Ascending aorta (tissue), 2 donors: Measurements from ENCODE around the gene SAPCD2. TPM values are rescaled to one million over a fixed set of nuclear protein-coding genes. Genes with fewer than 3 reads are reported as not detected.

Experiments used
- DNase-seq, 2 donors: peaks; one replicate each; pipeline ENCODE4 v3.0.0-alpha.2; 2019; ENCODE audit warnings: low spot score in 2 of 2
- H3K27ac ChIP-seq, 2 donors: fragments of 200-600 bp; sonication (generic); one replicate each; pipeline ENCODE4 v1.5.1; 2016 to 2017; ENCODE audit warnings: mild to moderate bottlenecking in 1 of 2
- H3K27me3 ChIP-seq: fragments of 200-600 bp; sonication (generic); one replicate; pipeline ENCODE4 v1.5.1; 2017
- H3K36me3 ChIP-seq, 2 donors: fragments of 200-600 bp; sonication (generic); one replicate each; pipeline ENCODE4 v1.5.1; 2016
- H3K4me1 ChIP-seq, 2 donors: fragments of 200-600 bp; sonication (generic); one replicate each; pipeline ENCODE4 v1.5.1; 2016 to 2017; ENCODE audit warnings: mild to moderate bottlenecking in 1 of 2
- H3K4me3 ChIP-seq, 2 donors: fragments of 200-600 bp; sonication (generic); one replicate each; pipeline ENCODE4 v1.5.1; 2016 to 2017; ENCODE audit warnings: mild to moderate bottlenecking in 1 of 2
- H3K9me3 ChIP-seq, 2 donors: fragments of 200-600 bp; sonication (generic); one replicate each; pipeline ENCODE4 v1.5.1; 2016
- intact Hi-C: fragments of 100-400 bp; cut with DNase I; formaldehyde crosslinking; loops from one replicate; pipeline ENCODE4 v1.15.1; 2023
- total RNA-seq: library from RNA; depleted of rRNA; stranded (reverse); fragments of >200 nt; gene quantifications from one replicate; pipeline ENCODE4 v1.1.0, GENCODE V29; 2016
- TF ChIP-seq, protein P1 (sequence below), 3 experiments: fragments of 200-600 bp in 2 of 3; fragments of 450-650 bp in 1 of 3; sonication (generic) in 2 of 3; IDR thresholded peaks; one replicate each; pipeline ENCODE4 v1.5.1; 2016 to 2019; ENCODE audit warnings: antibody characterized with exemption in 3 of 3, mild to moderate bottlenecking in 1 of 3, moderate library complexity in 1 of 3

The SAPCD2 gene
- total RNA-seq, 1 donor from 2014 or later, result 8.7 TPM

DNA sequence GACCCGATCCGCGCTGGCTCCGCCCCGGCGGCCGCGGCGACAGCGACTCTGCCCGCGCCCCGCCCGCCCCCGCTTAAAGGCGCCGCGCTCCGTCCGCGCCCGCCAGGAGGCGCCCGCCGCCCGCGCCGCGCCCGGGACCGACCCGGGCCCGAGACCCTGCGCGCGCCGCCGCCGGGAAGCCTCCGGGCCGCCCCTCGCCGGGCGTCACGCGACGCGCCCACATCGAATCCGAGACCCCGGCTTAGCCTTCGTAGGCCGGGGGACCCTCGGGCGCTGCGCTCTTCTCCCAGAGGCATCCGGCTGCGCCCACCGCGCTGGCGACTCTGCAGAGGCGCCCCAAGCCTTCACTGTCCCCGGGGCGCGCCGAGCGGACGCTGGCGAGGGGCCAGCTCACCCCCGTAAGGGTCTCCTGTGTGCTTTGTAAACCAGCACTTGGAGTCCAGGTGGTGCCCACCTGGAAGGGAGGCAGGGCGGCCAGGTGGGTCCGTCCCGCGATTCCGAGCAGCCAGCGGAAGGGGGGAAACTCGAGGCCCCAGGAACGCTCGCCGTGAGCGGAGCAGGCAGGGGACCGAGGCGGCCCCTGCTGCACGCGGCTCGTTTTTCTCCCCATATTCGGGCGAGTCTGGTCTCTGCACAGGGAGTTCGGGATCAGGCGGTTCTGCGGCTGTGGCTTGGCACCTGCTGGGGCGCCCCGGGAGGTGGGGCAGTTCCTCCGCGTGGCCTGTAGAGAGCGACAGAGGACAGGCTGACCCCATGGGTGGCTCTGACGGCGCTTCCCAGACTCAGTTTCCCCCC lies 41.9 kb downstream of the SAPCD2 start:
- peak overlapping the region in 1 of 2 donors; percentile 62 for H3K27ac ChIP-seq
- TF ChIP-seq, protein P1, sequence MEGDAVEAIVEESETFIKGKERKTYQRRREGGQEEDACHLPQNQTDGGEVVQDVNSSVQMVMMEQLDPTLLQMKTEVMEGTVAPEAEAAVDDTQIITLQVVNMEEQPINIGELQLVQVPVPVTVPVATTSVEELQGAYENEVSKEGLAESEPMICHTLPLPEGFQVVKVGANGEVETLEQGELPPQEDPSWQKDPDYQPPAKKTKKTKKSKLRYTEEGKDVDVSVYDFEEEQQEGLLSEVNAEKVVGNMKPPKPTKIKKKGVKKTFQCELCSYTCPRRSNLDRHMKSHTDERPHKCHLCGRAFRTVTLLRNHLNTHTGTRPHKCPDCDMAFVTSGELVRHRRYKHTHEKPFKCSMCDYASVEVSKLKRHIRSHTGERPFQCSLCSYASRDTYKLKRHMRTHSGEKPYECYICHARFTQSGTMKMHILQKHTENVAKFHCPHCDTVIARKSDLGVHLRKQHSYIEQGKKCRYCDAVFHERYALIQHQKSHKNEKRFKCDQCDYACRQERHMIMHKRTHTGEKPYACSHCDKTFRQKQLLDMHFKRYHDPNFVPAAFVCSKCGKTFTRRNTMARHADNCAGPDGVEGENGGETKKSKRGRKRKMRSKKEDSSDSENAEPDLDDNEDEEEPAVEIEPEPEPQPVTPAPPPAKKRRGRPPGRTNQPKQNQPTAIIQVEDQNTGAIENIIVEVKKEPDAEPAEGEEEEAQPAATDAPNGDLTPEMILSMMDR (IDR thresholded peaks at IDR 0.05), result peak in 2 of 3 experiments; percentile 25 to 31
- H3K4me1 ChIP-seq, result peaks cover 17% of the 10 kb centered on the region in 2 donors
- no peak for DNase-seq
- H3K4me3 ChIP-seq, result peak overlapping the region; percentile 71 to 94
- intact Hi-C loops, result loop anchor here (1.0 to 2.0 kb wide), 4 partner anchors 36 to 238 kb away; partner anchors contain the start of genes PAXX, PHPT1 and TMEM141
- no peaks in the 10 kb centered on the region for H3K27me3 ChIP-seq
- H3K36me3 ChIP-seq, result no peaks in the 10 kb centered on the region
- no peaks in the 10 kb centered on the region for H3K9me3 ChIP-seq

DNA sequence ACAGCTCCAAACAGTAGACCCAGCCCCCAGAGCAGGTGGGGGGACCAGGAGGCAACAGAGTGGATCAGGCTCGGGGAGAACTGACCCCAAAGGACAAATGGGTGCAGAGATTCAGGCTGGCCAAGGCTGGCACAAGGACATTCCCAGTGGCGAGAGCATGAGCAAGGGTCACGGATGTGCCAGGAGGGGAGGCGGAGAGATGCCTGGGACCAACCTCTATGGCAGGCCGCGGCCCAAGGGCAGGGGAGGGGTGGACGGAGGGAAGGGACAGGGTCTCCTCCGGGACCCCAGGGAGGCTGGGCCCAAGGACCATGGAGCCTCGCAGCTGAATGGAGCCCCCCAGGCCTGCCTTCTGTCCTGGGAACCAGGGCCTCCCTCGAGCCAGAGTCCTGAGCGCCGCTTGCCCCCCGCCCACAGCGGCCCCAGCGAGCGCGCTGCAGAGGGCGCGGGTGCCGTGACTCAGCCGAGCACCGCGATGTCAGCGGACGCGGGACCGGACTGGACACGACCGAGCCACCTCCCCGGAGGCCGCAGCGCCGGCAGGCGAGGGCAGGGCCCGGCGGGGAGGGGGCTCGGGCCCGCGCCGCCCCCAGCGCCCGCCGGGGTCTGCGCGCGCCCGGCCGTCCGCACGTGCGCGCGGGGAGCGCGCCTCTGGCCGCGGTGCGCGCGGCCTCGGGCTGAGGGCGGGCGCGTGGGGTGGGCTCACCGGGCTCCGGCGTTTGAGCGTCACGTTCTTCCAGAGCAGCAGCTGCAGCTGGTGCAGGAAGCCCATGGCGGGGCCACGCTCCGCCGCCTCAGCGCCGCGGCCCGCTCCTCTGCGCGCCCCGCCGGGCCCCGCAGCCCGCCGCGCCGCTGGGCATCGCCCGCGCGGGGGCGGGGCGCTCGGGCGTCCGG lies 42.7 kb downstream of the SAPCD2 start, which contains the start of gene ABCA2:
Gene ABCA2 (minus strand): TSS at position 869 of the 894 bp plus-strand sequence. CDS start 97 bp downstream, at position 772.
- TF ChIP-seq, protein P1 (IDR thresholded peaks at IDR 0.05), result no peak
- intact Hi-C loops, result loop anchor here (1.0 to 2.0 kb wide), 4 partner anchors 35 to 237 kb away; partner anchors contain the start of genes PAXX, PHPT1 and TMEM141
- H3K27me3 ChIP-seq, result no peaks in the 10 kb centered on the region
- no peaks in the 10 kb centered on the region for H3K36me3 ChIP-seq
- H3K4me3 ChIP-seq, result peak within 1 kb of the TSS; percentile 71 to 94
- no peak for DNase-seq
- peak within 1 kb of the TSS; percentile 53 to 62 for H3K27ac ChIP-seq
- peaks cover 17% of the 10 kb centered on the region in 2 donors for H3K4me1 ChIP-seq
- no peaks in the 10 kb centered on the region for H3K9me3 ChIP-seq

DNA sequence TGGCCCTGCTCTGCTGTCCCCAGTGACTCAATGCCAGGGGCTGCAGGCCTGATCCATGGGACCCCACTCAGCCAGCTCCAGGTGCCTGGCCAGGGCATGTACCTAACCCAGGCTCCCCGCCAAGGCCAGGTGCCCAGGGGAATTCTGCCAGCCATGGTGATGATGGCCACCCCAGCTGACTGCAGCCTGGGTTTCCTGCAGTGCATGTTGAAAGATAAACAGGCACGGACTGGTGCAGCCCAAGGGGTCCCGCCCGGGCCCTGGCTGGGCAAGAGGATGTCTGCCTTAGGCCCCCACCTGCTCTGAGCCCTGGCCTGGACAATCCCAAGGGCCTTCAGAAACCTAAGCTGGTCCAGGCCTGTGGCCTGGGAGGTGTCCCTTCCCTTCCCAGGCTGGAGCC lies 43.5 kb downstream of the SAPCD2 start:
- intact Hi-C loops, result no loop called here
- Histone ChIP-seq H3K27me3 (no peaks in the 10 kb centered on the region), H3K9me3 (no peaks in the 10 kb centered on the region), H3K27ac (peak overlapping the region; percentile 31 to 53), H3K36me3 (no peaks in the 10 kb centered on the region), H3K4me1 (peaks cover 17% of the 10 kb centered on the region in 2 donors), H3K4me3 (peak overlapping the region in 1 of 2 donors; percentile 66)
- TF ChIP-seq, protein P1 (IDR thresholded peaks at IDR 0.05), result no peak
- DNase-seq, result no peak

DNA sequence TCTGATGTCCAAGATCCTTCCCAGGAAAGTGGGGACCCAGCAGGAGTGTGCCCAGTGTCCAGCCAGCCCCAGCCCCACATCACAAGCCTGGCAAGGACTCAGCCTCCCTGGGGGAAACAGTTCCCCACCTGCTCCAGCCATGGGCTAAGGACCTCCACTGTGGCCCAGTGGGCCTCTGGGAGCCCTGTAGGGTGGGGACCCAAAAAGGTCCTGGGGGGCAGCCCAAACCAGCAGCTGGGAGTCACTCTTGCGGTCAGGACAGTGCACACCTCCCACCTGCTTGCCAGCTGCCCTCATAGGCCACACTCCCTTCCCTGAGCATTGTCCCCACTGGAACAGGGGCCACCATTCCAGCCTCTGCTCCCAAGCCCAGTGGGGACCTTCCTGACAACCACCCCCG lies 44.0 kb downstream of the SAPCD2 start:
- H3K4me1 ChIP-seq, result peaks cover 17% of the 10 kb centered on the region in 2 donors
- H3K36me3 ChIP-seq, result no peaks in the 10 kb centered on the region
- intact Hi-C loops, result no loop called here
- no peaks in the 10 kb centered on the region for H3K27me3 ChIP-seq
- H3K9me3 ChIP-seq, result no peaks in the 10 kb centered on the region
- TF ChIP-seq, protein P1 (IDR thresholded peaks at IDR 0.05), result no peak
- H3K4me3 ChIP-seq, result no peak overlapping the region
- H3K27ac ChIP-seq, result no peak overlapping the region
- no peak for DNase-seq

DNA sequence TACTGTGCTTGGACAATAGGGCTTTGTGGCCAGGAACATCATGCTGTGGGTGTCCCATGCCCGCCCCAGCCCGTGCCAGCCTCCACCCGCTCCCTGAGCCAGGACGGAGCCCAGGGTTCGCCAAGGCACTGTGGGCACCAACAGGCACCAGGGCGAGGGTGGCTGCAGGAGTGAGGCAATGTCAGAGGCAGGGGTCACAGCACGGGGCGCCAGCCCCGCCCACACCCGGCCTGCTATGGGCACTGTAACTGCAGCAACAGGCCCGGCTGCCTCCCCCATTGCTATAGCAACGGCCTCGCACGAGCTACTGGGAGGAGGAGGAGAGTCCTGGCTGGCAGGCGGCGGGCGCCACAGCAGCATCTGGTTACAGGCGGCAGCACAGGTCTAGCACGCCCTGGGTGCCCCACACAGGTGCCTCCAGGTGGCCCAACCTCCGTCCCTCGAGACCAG lies 44.8 kb downstream of the SAPCD2 start:
- Histone ChIP-seq H3K4me3 (no peak overlapping the region), H3K4me1 (peaks cover 17% of the 10 kb centered on the region in 2 donors), H3K27me3 (no peaks in the 10 kb centered on the region), H3K9me3 (no peaks in the 10 kb centered on the region), H3K36me3 (peaks cover 2 to 6% of the 10 kb centered on the region in 2 donors), H3K27ac (no peak overlapping the region)
- TF ChIP-seq, protein P1 (IDR thresholded peaks at IDR 0.05), result no peak
- intact Hi-C loops, result no loop called here
- DNase-seq, result no peak
